ENCODE data around the gene MCTP2.
"Not testable (repeated sequence)": the region's sequence is repeated elsewhere in the genome, so short reads cannot be mapped to it uniquely, and the experiment has no call there.

The MCTP2 gene

GRCh38 chr15:94239474-94239873 lies 8.1 kb downstream of the MCTP2 start:
- in situ Hi-C loops (cut with HindIII; ENCODE audit: low sequenced_read_pairs) = no loop called here
- no peak overlapping the region for H3K4me3 ChIP-seq (ENCODE audit: low read depth, low read length)
- no peak for TF ChIP-seq CTCF (IDR thresholded peaks at IDR 0.05; ENCODE audit: low read depth, low read length)
- no peak for DNase-seq (ENCODE audit: low read depth, low spot score)

- DNase-seq (ENCODE audit: low read depth, low spot score) = no peak
- in situ Hi-C loops (cut with HindIII; ENCODE audit: low sequenced_read_pairs) = no loop called here
- TF ChIP-seq CTCF (IDR thresholded peaks at IDR 0.05; ENCODE audit: low read depth, low read length) = no peak
- no peak overlapping the region for H3K4me3 ChIP-seq (ENCODE audit: low read depth, low read length)
Observed at GRCh38 chr15:94240480-94240879, 9.1 kb downstream of the MCTP2 start.

GRCh38 chr15:94242257-94242656 lies 10.9 kb downstream of the MCTP2 start:
- in situ Hi-C loops (cut with HindIII; ENCODE audit: low sequenced_read_pairs) = no loop called here
- no peak overlapping the region for H3K4me3 ChIP-seq (ENCODE audit: low read depth, low read length)
- no peak for DNase-seq (ENCODE audit: low read depth, low spot score)
- no peak for TF ChIP-seq CTCF (IDR thresholded peaks at IDR 0.05; ENCODE audit: low read depth, low read length)

- in situ Hi-C loops (cut with HindIII; ENCODE audit: low sequenced_read_pairs) = not testable (repeated sequence)
Observed at GRCh38 chr15:94243003-94243402, 11.6 kb downstream of the MCTP2 start.

GRCh38 chr15:94243418-94243817 lies 12.1 kb downstream of the MCTP2 start:
- H3K4me3 ChIP-seq (ENCODE audit: low read depth, low read length) = no peak overlapping the region
- DNase-seq (ENCODE audit: low read depth, low spot score) = no peak
- in situ Hi-C loops (cut with HindIII; ENCODE audit: low sequenced_read_pairs) = no loop called here
- no peak for TF ChIP-seq CTCF (IDR thresholded peaks at IDR 0.05; ENCODE audit: low read depth, low read length)

More at GRCh38 chr15:94243003-94243402, 11.6 kb downstream of the MCTP2 start:
- DNase-seq (ENCODE audit: low read depth, low spot score); H3K4me3 ChIP-seq (ENCODE audit: low read depth, low read length): not testable (repeated sequence)

- no peak for TF ChIP-seq CTCF (IDR thresholded peaks at IDR 0.05; ENCODE audit: low read depth, low read length)
- no peak overlapping the region for H3K4me3 ChIP-seq (ENCODE audit: low read depth, low read length)
- in situ Hi-C loops (cut with HindIII; ENCODE audit: low sequenced_read_pairs) = no loop called here
- DNase-seq (ENCODE audit: low read depth, low spot score) = no peak
Observed at GRCh38 chr15:94246016-94246415, 14.7 kb downstream of the MCTP2 start.

GRCh38 chr15:94247789-94248638 lies 16.7 kb downstream of the MCTP2 start:
- no peak for DNase-seq (ENCODE audit: low read depth, low spot score)
- in situ Hi-C loops (cut with HindIII; ENCODE audit: low sequenced_read_pairs) = no loop called here
- H3K4me3 ChIP-seq (ENCODE audit: low read depth, low read length) = no peak overlapping the region
- no peak for TF ChIP-seq CTCF (IDR thresholded peaks at IDR 0.05; ENCODE audit: low read depth, low read length)

All from astrocyte of the spinal cord (primary cell).